HG03175 (cell line): ENCODE data around the gene OTOP3.
"Not testable (repeated sequence)": the region's sequence is repeated elsewhere in the genome, so short reads cannot be mapped to it uniquely, and the experiment has no call there.

Experiments used
- ATAC-seq: cut with Tn5 transposase; IDR thresholded peaks from one replicate; pipeline ENCODE4 v1.9.1; 2021; ENCODE audit warnings: mild to moderate bottlenecking, moderate library complexity; ENCODE audit not compliant: unreplicated experiment

Gene OTOP3

GRCh38 chr17:74979408-74980146, 43.9 kb downstream of the OTOP3 start:
- no peak for ATAC-seq

GRCh38 chr17:74981318-74981978, 45.8 kb downstream of the OTOP3 start:
- no peak for ATAC-seq

DNA sequence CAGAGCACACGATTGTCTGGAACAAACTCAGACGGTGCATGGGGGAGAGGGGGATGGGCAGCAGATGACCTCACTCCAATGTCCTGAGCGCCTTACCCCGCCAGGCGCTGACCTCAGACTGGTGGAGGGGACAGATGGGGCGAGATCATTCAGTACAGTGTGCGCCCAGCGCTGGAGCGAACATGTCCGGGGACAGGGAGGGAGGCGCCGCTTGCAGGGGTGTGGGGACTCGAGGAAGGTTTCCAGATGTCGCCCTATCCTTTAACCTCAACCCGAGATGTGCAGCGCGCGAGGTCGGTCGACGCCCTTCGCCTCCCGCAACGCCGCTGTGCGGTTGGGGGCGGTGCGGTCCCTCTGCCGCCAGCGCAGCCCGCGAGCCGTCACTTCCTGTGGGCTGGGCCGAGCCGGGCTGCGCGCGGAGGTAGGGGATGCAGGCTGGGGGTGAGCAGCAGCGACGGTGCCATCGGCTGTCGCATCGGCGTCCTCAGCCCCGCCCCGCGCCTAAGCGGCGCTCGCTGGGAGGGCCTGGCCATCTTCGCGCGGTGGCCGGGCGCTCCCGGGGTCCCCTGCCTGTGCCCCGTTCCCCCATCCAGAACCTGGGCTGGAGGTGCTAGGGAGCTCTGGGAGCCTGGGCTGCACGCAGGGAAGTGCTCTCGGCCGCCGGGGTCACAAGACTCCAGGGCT, 46.4 kb downstream of the OTOP3 start:
- ATAC-seq, result peak; percentile 58

DNA sequence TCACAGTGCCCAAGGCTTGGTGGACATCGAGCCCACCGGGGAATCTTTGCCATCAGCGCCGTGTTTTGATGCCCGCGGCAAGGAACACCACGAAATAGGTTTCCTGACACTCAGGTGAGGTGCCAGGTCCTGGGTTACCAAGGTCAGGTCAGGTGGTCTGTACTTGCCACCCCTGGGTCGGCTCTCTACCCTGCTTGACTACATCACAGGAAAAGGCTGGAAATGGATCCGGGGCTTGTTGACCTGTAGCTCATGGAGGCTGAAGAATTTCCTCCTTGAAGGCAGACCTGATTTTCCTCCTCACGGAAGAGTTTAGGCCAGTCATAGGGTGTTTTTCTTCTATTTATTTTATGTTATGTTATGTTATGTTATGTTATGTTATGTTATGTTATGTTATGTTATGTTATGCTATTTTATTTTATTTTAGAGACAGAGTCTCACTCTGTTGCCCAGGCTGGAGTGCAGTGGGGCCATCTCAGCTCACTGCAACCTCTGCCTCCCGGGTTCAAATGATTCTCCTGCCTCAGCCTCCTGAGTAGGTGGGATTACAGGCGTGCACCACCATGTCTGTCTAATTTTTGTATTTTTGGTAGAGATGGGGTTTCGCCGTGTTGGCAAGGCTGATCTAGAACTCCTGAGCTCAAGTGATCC, 47.1 kb downstream of the OTOP3 start:
- ATAC-seq, result not testable (repeated sequence)

DNA sequence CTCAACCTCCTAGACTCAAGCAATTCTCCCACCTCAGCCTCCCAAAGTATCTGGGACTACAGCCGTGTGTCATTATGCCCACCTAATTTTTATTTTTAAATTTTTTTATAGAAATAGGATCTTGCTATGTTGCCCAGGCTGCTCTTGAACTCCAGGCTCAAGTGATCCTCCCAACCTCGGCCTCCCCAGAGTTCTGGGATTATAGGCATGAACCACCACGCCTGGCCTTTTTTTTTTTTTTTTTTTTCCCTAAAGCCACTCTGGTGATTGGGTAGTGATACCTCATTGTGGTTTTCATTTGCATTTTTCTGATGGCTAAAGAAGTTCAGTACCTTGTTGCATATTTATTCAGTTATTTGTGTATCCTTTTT, 50.5 kb downstream of the OTOP3 start:
- no peak for ATAC-seq

DNA sequence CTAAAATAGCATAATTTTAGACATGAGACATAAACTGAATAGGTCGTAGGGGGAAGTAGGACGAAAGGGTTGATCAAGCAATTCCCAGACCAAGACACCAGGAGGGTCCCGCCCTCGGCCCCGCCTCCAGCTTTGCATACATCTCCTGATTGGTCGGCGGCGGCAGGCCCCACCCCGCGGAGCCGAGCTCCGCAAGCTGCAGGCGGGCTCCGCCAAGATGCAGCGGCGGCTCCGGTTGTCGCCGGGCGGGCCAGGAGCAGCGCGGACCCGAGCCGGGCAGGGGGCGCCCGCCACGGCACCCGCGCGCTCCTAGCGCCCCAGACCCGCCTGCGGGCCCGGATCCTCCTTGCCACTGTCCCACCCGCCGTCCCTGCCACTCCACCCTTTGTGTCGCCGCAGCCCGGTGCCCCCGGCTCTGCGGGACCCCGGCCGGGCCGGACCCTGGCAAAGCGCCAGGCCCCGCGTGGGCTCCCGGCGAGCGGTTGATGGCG, 51.8 kb downstream of the OTOP3 start, which contains the start of gene CDR2L:
Gene CDR2L, plus strand, starts transcription at position 215 of the 491 bp plus-strand sequence. CDS start 412 bp downstream, outside the sequence.
- peak; percentile 91 for ATAC-seq

DNA sequence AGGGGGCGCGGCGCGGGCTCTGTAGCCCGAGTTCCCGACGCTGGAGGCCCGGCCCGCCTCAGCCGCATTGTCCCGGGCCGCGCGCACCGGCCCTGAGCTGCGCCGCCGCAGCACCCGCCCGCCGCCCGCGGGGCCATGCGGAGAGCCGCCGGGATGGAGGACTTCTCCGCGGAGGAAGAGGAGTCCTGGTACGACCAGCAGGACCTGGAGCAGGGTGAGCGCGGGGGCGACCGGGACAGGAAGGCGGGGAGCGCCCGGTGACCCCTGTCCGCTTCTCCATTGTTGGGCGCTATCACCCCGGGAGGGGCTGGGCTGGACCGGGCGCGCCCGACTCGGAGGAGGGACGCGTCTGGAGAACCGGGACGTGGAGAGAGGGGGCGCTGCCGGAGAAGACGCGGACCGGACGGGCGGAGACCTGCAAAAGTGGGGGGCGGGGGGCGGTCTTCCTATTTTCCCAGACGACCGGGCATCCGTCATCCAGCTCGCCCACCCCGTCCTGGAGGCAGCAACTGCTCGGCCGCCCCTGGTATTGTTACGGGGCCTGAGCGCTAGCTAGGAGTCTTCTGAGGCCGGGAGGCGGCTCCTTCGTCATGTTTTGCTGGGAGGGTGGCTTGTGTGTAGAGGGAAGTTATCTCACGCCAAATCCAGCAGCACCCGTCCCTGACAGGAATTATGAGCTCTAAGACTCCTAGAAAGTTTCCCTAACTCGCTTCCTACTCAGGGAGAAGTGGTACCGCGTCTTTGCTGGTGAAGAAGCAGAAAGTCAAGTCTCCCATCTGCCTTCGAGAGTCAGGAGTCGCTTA, 52.4 kb downstream of the OTOP3 start:
- peak; percentile 40 for ATAC-seq

GRCh38 chr17:74990581-74991105, 54.9 kb downstream of the OTOP3 start:
- no peak for ATAC-seq

DNA sequence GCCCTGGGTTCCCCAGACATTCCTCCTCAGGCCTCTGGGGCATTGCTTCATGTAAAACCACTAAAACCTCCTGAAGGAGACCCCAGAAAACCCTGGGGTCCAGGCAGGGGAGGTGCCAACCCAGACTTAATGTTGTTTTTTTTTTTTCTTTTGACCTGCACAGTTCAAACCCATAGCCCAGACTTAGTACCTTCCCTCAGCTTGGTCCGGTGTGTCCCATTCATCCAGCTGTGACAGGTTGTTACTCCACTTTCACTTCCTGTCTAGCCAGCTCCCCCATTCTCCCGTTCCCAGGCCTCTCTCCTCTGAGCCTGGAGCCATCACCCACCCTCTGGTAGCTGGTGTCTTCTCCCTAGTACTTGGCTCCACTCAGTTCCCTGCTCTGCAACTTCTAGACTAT, 56.5 kb downstream of the OTOP3 start:
- no peak for ATAC-seq

DNA sequence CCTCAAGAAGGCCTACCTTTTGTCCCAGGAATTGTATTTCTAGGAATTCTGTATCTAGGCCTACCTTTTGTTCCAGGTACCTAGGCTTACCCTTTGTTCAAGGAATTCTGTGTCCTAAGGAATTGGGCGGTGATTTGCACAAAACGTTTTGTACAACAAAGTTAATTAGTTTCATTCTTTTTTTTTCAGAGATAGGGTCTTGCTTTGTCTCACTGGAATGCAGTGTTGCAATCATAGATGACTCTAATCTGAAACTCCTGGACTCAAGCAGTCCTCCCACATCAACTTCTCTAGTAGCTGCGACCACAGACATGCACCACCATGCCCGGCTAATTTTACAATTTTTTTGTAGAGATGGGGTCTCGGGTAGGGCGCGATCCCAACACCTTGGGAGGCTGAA, 58.7 kb downstream of the OTOP3 start:
- ATAC-seq, result no peak

DNA sequence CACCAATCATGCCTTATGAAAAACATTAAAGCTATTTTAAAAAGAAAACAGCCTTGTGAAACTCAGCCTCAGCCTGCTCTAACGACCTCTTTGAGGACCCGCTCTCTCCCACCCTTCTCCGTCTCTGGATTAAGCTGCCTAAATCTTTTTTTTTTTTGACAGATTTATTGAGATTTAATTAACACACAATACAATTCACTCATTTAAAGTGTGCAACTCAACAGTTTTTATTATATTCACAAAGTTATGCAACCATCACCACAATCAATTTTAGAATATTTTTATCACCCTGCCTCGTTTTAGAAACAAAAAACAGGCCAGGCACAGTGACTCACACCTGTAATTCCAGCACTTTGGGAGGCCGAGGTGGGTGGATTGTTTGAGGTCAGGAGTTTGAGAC, 60.1 kb downstream of the OTOP3 start:
- ATAC-seq, result no peak

GRCh38 chr17:74998783-74999182, 63.1 kb downstream of the OTOP3 start:
- ATAC-seq, result no peak

- no peak for ATAC-seq
Observed at GRCh38 chr17:74999523-74999922, 63.8 kb downstream of the OTOP3 start.
